ENCODE results near the gene KRT222. TPM values are rescaled to one million over a fixed set of nuclear protein-coding genes. Genes with fewer than 3 reads are reported as not detected.

Gene KRT222
- total RNA-seq, 6 donors from 2014 or later: 0.86 to 1.2 TPM; not detected in 4

DNA sequence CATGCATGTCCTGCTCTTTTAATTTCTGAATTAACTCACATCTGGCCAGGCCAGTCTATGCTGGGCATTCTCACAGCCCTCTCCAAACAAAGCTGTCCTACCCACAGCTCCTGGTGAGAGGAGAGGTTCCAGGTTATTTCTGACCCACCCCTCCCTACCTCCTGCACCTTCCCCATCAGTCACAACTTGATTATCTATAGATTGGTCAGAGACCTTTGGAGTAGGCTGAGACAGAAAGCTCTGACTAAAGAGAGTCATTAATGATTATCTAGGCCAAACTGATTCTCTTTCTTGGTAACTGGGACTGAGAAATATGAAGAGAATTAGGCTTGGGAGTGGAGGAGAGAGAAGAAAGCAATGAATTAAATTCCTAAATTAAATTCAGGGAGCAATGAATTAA, 1.4 kb upstream of the KRT222 start:
- Histone ChIP-seq H3K9me3 (no peaks in the 10 kb centered on the region), H3K27ac (no peak overlapping the region), H3K4me1 (no peaks in the 10 kb centered on the region), H3K4me3 (no peak overlapping the region), H3K27me3 (peaks cover 0 to 4% (median 0%) of the 10 kb centered on the region in 4 donors), H3K36me3 (no peaks in the 10 kb centered on the region)
- DNase-seq (no peak), ATAC-seq (ENCODE audit: low FRiP score in 2 of 2) (no peak)
- TF ChIP-seq POLR2A (IDR thresholded peaks at IDR 0.05) (no peak), POLR2AphosphoS5 (IDR thresholded peaks at IDR 0.05) (no peak), EP300 (IDR thresholded peaks at IDR 0.05) (no peak)
- TF ChIP-seq, protein P1, sequence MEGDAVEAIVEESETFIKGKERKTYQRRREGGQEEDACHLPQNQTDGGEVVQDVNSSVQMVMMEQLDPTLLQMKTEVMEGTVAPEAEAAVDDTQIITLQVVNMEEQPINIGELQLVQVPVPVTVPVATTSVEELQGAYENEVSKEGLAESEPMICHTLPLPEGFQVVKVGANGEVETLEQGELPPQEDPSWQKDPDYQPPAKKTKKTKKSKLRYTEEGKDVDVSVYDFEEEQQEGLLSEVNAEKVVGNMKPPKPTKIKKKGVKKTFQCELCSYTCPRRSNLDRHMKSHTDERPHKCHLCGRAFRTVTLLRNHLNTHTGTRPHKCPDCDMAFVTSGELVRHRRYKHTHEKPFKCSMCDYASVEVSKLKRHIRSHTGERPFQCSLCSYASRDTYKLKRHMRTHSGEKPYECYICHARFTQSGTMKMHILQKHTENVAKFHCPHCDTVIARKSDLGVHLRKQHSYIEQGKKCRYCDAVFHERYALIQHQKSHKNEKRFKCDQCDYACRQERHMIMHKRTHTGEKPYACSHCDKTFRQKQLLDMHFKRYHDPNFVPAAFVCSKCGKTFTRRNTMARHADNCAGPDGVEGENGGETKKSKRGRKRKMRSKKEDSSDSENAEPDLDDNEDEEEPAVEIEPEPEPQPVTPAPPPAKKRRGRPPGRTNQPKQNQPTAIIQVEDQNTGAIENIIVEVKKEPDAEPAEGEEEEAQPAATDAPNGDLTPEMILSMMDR (IDR thresholded peaks at IDR 0.05): no peak

DNA sequence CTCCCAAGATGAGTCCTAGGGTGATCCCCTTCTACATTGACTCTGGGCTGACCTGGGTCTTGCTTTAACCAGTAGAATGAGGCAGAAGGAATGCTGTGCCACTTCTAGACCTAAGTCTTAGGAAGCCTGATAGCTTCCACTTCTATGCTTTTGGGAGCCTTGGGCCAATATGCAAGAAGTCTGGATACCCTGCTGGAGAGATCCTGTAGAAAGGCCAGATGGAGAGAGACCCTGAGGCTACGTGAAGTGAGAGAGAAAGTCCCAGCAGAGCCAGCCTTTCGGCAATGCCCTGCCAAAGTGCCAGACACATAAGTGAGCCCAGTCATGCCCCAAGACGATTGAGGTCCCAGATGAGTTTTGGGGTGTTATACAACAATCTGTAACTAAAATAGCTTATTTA, 1.7 kb downstream of the KRT222 start:
- 77 to 81% methylated on average over 3 of the region's 3 CpGs for WGBS, 2 donors
- H3K27ac ChIP-seq: no peak overlapping the region
- no peak for ATAC-seq (ENCODE audit: low FRiP score in 2 of 2)

DNA sequence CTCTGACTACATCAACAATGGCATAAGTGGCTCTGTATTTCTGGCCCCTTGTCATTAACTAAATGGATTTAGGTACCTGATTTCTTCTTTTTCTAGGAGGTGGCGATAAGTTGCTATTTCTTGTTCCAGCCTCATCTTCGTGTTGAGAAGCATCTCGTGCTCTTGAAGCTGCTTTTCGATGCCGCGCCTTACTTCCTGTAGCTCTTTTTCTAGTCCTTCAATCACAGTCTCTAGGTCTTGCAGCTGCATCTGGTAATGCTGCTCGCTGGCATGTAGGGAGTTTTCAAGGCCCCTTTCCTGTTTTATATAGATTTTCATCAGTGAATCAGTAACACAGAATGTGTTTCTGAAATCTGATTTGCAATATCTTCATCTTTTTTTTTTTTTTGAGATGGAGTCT, 5.1 kb downstream of the KRT222 start:
- no peak for DNase-seq

More for the DNA sequence above, 1.7 kb downstream of the KRT222 start:
- Histone ChIP-seq H3K9me3 (no peaks in the 10 kb centered on the region), H3K4me1 (no peaks in the 10 kb centered on the region), H3K36me3 (no peaks in the 10 kb centered on the region), H3K4me3 (no peak overlapping the region), H3K27me3 (peaks cover 0 to 4% (median 0%) of the 10 kb centered on the region in 4 donors)
- TF ChIP-seq, protein P1 (IDR thresholded peaks at IDR 0.05): no peak
- TF ChIP-seq POLR2AphosphoS5 (IDR thresholded peaks at IDR 0.05): no peak
- TF ChIP-seq EP300 (IDR thresholded peaks at IDR 0.05): no peak
- no peak for TF ChIP-seq POLR2A (IDR thresholded peaks at IDR 0.05)
- no peak for DNase-seq

DNA sequence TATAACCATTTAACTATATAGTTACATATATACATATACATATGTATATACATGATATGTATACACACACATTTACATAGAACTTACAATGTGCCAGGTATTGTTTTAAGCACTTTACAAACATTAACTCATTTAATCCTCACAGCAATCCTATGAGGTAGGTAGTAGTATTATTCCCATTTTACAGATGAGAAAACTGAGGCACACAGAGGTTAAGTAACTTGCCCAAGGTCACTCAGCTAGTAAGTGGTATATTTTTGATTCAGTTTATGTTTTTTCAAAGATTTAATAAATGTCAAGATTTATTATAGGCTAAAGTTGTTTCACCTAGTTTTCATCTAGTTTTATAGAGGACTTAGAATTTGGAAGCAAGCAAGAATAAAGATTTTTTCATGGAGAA, 6.6 kb downstream of the KRT222 start:
- TF ChIP-seq POLR2A (IDR thresholded peaks at IDR 0.05) (no peak), EP300 (IDR thresholded peaks at IDR 0.05) (no peak), POLR2AphosphoS5 (IDR thresholded peaks at IDR 0.05) (no peak)
- TF ChIP-seq, protein P1 (IDR thresholded peaks at IDR 0.05): no peak
- H3K4me1 ChIP-seq: no peaks in the 10 kb centered on the region
- H3K9me3 ChIP-seq: no peaks in the 10 kb centered on the region
- H3K36me3 ChIP-seq: no peaks in the 10 kb centered on the region
- no peak overlapping the region for H3K4me3 ChIP-seq
- no peak for DNase-seq
- no peak overlapping the region for H3K27ac ChIP-seq
- no peak for ATAC-seq (ENCODE audit: low FRiP score in 2 of 2)
- H3K27me3 ChIP-seq: no peaks in the 10 kb centered on the region

More for the DNA sequence above, 5.1 kb downstream of the KRT222 start:
- TF ChIP-seq POLR2A (IDR thresholded peaks at IDR 0.05) (no peak), EP300 (IDR thresholded peaks at IDR 0.05) (no peak), POLR2AphosphoS5 (IDR thresholded peaks at IDR 0.05) (no peak)
- TF ChIP-seq, protein P1 (IDR thresholded peaks at IDR 0.05): no peak
- H3K36me3 ChIP-seq: no peaks in the 10 kb centered on the region
- H3K9me3 ChIP-seq: no peaks in the 10 kb centered on the region
- no peak for ATAC-seq (ENCODE audit: low FRiP score in 2 of 2)
- no peak overlapping the region for H3K4me3 ChIP-seq
- peaks cover 0 to 3% (median 0%) of the 10 kb centered on the region in 4 donors for H3K27me3 ChIP-seq
- no peak overlapping the region for H3K27ac ChIP-seq
- H3K4me1 ChIP-seq: no peaks in the 10 kb centered on the region
- 75 to 80% methylated on average over 7 of the region's 7 CpGs for WGBS, 2 donors

DNA sequence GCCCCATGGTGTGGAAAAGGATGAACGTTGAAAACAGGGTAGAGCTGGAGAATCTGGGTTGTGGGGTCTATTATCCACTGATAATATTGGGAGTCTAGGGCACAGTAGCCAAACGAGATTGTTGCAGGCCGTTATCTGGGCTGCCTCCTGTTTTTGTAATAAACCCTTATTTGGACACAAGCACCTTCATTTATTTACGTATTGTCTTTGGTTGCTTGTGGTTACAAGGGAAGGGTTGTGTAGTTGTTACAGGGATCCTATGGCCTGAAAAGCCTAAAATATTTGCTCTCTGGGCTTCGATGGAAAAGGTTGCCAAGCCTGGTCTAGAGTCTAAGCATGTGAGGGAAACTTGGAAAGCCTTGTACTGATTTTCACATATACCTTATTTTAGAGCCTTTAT, 13.0 kb downstream of the KRT222 start:
- no peak for ATAC-seq (ENCODE audit: low FRiP score in 2 of 2)
- WGBS, 2 donors: 71 to 86% methylated on average over 5 of the region's 5 CpGs
- TF ChIP-seq POLR2A (IDR thresholded peaks at IDR 0.05) (no peak), EP300 (IDR thresholded peaks at IDR 0.05) (no peak), POLR2AphosphoS5 (IDR thresholded peaks at IDR 0.05) (no peak)
- TF ChIP-seq, protein P1 (IDR thresholded peaks at IDR 0.05): no peak
- DNase-seq: no peak
- H3K4me3 ChIP-seq: no peak overlapping the region
- H3K36me3 ChIP-seq: no peaks in the 10 kb centered on the region
- H3K27me3 ChIP-seq: no peaks in the 10 kb centered on the region
- no peak overlapping the region for H3K27ac ChIP-seq
- peaks cover 4 to 13% (median 10%) of the 10 kb centered on the region in 4 donors for H3K4me1 ChIP-seq
- no peaks in the 10 kb centered on the region for H3K9me3 ChIP-seq
